IPS-18c (cell line): Measurements from ENCODE around the gene KRT82.
"Not testable (repeated sequence)": the region's sequence is repeated elsewhere in the genome, so short reads cannot be mapped to it uniquely, and the experiment has no call there.

Experiments
- H3K4me3 ChIP-seq: 2 replicates; pipeline ENCODE4 v1.7.0; 2013; ENCODE audit warnings: low read depth, mild to moderate bottlenecking, low read length, moderate library complexity; ENCODE audit not compliant: insufficient read depth
- H3K9me3 ChIP-seq: one replicate; pipeline ENCODE4 v1.6.1; 2013; ENCODE audit warnings: mild to moderate bottlenecking, low read length, moderate library complexity; ENCODE audit not compliant: control insufficient read depth, insufficient read depth

The KRT82 gene

DNA sequence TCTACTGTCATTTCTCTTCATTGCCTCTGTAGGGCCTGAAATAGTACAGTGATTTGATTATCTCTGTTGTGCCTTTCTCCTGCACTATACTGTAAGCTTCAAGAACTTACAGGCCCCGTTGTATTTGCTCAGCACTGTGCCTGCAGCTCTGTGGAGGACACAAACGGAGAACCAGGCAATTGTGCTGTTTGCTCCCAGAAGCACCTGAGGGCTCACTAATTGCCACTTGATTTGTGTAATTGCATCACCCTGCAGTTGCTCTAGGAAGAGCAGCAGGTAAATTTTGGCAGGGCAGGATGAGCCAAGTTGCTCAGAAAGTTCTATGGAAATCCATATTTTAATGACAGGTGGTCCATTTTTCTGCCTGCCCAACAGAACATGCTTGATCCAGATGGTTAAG lies 11.6 kb upstream of the KRT82 start:
- Histone ChIP-seq H3K4me3 (no peak overlapping the region), H3K9me3 (no peaks in the 10 kb centered on the region)

DNA sequence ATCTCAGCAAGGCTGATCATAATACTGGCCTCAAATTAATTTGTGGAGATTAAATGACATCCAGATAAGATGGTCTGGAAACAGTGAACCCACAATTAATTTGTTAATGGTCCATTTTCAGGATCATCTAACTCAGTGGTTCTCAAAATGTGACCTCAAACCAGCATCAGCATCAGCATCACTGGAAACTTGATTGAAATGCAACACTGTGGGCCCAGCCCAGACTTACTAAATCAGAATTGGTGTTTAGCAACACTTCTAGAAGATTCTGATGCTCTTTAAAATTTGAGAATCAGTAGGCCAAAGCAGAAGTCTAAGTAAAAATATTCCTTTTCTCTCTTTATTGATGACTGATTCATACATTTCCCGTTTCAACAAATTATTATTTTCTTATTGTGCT lies 10.7 kb upstream of the KRT82 start:
- H3K9me3 ChIP-seq, result no peaks in the 10 kb centered on the region
- H3K4me3 ChIP-seq, result no peak overlapping the region

DNA sequence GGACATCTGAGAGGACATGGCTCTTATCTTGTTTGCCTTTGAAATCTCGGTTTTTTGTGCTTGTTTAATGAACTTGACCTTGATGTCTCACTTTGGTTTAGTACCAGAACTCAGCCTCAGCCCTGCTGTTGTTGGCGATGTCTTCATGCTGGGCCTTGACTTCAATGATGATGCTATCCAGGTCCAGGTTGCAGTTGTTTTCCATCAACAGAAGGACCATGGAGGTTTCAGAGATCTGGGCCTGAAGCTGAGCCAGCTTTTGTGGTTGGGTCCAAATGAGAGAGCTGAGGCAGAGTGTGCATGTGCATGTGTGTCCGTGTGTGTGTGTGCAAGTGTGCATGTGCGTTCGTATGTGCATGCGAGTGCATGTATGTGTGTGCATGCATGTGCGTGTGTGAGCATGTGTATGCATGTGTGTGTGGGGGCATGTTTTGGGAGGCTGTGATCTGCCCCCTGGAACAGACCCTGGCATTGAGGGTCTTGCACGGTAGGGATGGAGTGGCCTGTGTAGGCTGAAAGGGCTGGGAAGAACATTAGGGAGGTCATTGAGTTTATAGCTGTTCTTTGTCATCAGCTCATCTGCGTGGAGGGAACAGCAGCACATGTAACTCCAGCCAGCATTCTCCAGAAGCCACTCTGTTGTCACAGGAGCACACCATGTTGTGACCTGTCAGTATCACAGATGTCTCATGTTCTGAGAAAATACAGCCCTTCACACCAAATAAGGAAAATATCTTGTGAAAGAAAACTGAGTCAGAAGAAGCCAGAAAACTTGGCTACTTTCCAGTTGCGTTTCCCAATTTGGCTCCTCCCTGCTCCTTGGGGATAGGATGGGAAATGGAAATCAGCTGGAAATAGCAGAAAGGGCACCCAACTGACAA lies 10.0 kb upstream of the KRT82 start:
- H3K4me3 ChIP-seq, result no peak overlapping the region
- H3K9me3 ChIP-seq, result no peaks in the 10 kb centered on the region

DNA sequence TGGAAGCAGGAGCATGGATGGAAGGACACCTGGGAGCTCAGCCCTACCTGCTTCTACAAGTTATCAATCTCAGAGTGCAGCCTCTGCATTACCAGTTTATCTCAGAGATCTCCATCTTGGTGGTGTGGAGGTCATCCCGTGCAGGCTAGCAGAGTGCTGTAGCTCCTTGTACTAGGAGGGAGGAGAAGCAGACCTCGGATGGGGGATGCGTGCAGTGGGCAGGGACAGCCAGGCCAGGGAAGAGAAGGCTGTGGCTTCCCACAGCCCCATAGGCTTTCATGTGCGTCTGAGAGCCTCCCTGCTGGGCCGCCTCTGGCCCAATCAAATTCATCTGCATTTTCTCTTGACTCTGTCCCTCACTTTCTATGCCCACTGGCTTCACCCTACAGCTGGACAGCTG lies 8.8 kb upstream of the KRT82 start:
- H3K4me3 ChIP-seq, result no peak overlapping the region
- no peaks in the 10 kb centered on the region for H3K9me3 ChIP-seq

DNA sequence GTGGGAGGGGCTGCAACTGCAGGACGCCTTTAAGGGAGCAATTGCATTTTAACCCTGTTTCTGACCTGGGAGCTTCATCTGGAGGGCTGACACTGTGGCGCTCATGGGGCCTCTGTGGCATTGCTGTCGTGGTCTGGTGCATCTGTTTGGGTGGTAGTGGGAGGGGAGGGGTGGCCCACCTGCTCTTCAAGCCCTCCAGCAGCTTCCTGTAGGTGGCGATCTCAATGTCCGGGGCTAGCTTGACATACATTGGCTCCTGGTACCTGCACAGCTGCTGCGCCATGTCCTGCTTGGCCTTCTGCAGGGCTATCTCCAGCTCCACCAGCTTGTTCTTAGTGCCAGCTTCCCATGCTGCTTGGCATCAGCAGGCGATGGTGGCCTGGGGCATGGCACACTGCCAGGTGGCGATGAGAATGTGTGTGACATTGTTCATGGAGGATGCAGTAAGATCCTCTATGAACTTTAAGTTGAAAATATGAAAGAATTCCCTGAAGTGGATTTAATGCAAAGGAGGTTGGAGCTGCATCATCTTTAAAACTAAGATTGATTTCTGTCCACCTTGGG lies 7.7 kb upstream of the KRT82 start:
- H3K4me3 ChIP-seq, result no peak overlapping the region
- no peaks in the 10 kb centered on the region for H3K9me3 ChIP-seq

DNA sequence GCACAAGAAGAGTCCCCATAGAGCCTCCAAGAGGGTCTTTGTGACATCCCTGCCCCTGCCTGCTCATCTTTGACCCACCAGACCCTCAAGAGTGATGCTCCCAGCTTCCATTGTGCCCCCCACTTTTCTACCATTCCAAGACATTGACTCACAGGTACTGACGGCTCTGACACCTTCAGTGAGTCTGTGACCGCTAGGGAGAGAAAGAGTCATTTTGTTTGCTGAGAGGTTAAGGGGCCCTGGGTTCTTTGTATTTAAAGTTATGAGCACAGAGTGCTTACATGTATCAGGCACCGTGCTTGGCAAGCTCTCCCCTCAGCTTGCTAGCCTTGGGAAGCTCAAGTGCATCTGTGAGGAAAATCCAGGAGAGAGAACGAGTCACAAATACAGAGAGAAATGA lies 7.1 kb upstream of the KRT82 start:
- no peak overlapping the region for H3K4me3 ChIP-seq
- peaks cover 3% of the 10 kb centered on the region for H3K9me3 ChIP-seq

DNA sequence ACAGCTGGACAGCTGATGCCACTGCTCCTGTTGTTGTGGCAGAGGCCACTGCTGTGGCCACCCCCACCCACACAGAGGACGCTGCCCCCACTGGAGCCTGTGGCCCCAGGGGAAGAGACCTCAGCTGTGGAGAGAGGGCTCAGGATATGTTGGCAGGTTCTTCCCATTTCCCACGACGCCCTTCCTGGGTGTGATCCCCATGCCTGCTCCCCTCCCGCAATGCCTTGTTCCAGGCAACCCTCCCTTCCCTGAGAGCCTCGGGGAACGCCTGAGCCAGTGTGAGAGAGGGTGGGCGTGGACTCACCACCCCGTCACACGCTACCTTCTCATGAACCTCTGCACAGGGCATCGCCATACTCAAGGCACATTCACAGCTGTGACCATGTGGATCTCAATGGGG lies 5.7 kb upstream of the KRT82 start:
- H3K4me3 ChIP-seq, result no peak overlapping the region
- H3K9me3 ChIP-seq, result peaks cover 3% of the 10 kb centered on the region

DNA sequence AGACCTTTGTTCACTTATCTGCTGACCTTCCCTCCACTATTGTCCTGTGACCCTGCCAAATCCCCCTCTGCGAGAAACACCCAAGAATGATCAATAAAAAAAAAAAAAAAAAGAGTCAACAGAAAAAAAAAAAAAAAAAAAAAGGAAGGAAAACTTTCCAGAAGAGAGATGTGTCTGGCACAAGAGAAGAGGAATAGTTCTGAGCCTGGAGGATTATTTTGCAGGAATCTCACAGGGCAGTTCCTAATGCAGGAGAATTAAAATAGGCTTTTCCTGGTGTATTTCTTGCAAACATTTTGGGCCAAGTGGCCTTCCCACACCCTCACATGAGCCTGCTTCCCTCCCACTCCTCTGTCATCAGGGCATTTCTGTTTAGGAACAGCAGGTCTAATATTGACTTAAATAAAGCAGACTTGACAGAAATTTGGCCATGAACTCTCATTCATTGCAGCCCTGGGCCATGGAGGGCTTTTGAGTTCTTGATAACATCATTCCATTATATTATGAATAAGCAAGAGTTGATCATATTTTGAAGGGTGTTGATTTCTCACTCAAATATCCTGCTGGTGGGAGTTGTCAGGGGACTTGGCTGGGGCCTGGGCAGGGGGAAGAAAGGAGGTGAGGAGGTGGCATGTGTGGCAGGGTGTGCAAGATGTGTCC lies 4.6 kb upstream of the KRT82 start:
- H3K4me3 ChIP-seq, H3K9me3 ChIP-seq: not testable (repeated sequence)

DNA sequence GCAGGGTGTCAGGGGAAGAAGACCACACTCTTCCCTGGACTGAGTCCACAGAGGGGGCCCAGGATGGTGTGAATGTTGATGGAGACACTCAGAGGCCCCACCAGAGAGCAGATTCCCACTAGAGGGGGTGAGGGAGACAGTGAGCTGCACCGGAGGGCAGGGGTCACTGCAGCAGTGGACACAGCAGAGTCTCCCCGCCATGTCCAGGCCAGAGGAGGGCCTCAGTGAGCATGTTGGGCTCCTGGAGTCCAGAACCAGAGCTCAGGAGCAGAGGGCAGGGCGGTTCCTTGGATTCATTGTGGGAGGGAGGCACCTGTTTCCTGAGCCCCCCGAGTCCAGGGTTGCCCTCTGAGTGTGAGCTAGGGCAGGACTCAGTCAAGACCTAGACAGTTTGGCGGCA lies 1.8 kb upstream of the KRT82 start:
- no peak overlapping the region for H3K4me3 ChIP-seq
- peaks cover 3% of the 10 kb centered on the region for H3K9me3 ChIP-seq

DNA sequence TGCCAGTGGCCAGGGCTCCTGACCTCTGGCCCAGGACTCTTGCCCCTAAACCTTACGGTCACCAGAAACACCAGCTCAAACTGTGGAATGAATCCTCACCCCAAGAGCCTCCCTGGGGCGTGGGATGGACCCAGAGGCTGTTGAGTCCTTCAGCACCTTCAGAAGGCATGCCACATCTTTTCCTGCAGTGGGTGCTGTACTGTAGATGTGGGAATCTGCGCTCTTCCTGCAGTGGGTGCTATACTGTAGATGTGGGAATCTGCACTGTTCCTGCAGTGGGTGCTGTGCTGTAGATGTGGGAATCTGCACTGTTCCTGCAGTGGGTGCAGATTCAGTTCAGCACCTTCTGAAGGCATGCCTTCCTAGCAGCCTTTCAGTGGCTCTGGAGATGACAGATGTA lies 1.2 kb downstream of the KRT82 start:
- Histone ChIP-seq H3K4me3 (no peak overlapping the region), H3K9me3 (peaks cover 3% of the 10 kb centered on the region)

DNA sequence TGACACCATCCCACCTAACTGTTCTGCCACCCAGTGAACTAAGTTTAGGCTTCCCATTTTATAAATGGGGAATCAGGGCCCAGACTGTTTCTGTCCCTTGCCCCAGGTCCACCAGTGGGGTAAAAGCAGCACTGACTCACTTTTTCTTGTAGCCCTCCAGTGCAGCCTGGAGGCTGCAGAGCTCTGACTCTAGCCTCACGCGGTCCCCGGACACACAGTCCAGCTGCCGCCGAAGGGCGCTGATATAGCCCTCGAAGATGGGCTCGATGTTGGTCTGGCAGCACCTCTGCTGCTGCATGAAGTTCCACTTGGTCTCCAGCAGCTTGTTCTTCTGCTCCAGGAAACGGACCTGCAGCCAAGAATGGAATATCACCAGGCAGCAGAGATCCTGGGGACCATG lies 2.6 kb downstream of the KRT82 start:
- Histone ChIP-seq H3K4me3 (no peak overlapping the region), H3K9me3 (peaks cover 3% of the 10 kb centered on the region)

DNA sequence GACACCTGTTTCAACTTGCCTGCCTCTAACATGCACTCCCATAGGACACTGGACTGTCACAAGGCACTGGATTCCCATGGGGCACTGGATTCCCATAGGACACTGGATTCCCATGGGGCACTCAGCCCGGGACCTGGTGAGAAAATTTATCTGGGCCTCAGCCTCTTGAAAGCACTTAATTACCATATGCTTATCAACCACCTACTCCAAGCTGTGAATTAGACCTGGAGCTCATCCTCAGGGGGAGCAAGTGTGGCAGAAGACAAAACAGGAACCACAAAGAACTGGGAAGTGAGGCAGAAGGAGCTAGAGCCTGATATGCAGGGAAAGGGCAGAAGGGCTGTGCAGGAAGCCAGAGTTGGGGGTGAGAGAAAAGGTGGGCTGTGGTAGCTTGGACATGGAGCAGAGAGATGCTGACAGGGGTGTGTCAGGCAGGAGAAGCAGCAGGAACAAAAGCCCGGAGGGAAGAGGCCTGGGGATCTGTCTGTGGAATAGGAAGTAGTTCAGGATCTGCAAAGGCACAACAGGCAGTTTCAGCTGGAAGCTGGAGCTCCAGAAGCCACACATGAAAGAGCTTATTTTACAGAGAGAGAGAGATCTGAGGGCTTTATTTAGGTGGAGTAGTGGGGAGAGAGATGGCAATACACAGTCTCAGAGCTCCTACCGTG lies 3.1 kb downstream of the KRT82 start:
- Histone ChIP-seq H3K4me3 (no peak overlapping the region), H3K9me3 (no peaks in the 10 kb centered on the region)

DNA sequence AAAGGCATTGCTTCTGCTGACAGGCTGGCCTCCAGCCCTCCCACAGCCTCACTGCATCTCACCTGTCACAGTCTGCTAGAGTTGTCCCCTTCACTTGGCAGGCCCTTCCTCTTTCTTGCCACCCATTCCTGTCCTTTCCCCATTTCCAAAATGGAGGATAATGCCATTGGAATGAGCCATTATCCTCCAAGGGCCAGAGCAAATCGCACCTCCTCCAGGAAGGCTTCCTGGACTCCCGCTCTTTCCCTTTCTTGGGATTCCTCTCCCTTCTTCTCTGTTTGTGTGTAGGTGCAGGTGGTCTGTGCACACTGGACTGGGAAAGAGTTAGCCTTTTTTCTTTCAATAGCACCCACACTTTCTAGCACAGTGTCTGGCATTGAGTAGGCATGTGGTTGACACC lies 3.8 kb downstream of the KRT82 start:
- no peak overlapping the region for H3K4me3 ChIP-seq
- no peaks in the 10 kb centered on the region for H3K9me3 ChIP-seq

DNA sequence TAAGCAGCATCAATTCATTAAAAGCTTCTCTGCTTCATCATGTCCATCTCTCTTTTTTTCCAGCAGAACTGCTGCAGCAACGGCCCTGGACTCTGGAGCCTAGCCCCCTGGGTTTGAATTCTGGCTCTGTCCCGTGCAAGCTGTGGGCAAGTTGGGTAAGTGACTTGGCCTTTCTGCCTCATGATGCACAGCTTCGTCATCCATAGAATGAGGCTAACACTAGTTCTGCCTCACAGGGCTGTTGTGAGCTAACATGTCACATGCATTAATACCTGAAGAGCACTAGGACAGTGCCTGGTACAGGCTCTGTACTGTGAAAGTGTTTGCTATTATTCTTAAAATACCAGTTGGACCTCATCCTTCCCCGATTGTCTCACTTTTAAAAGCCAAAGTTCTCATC lies 4.2 kb downstream of the KRT82 start:
- Histone ChIP-seq H3K4me3 (no peak overlapping the region), H3K9me3 (no peaks in the 10 kb centered on the region)

DNA sequence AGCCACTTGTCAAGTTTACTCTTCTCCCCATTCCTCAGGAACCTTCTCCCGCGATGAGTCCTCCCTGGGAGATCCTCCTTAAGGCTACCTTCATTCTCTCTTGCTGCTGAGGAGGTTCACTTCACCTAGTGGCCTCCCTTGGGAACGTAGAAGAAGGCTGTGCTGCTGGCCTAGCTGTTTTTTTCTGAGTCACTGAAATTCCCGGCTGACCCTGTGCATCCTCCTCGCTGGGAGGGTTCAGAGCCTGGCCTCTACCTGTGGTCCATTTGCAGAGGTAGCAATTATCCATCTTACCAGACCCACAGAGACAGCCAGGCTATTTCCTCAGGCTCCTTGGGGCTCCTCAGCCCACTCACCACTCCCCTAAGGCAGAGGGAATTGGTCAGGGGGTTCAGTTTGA lies 4.6 kb downstream of the KRT82 start:
- Histone ChIP-seq H3K9me3 (no peaks in the 10 kb centered on the region), H3K4me3 (no peak overlapping the region)

DNA sequence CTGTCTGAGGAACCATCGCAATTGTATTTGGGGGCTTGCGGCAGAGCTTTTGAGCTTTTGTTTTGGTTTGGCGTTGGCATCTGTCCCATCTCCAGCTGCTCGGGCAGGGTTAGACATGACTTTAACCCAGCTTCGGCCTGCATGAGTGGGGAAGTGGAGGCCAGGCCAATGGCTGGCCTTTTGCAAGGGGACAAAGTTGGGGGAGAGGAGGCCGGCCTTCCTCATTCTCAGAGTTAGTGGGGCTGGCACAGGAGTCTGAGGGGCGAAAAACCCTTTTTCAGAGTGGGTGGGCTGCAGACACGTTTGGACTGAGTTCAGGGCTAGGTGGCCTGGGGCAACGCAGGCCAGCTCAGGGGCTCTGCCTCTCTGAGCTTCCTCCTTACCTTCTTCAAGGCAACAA lies 5.2 kb downstream of the KRT82 start:
- H3K9me3 ChIP-seq, result no peaks in the 10 kb centered on the region
- H3K4me3 ChIP-seq, result no peak overlapping the region

DNA sequence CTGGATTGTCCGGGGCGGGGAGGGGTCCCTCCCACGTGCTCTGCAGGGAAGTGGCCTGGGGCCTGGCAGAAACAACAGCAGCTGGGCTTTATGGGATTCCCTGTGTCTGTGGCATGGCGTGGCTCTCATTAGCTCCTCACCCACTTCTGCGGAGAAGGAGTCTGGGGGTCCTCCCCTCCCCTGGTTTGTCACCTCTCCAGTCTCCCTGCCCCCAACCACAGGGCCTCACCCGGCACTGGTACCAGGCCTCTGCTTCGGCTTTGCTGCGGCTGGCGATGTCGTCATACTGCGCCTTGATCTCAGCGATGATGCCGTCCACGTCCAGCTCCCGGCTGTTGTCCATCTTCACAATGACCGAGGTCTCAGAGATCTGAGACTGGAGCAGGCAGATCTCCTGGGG lies 6.4 kb downstream of the KRT82 start:
- Histone ChIP-seq H3K4me3 (no peak overlapping the region), H3K9me3 (no peaks in the 10 kb centered on the region)

DNA sequence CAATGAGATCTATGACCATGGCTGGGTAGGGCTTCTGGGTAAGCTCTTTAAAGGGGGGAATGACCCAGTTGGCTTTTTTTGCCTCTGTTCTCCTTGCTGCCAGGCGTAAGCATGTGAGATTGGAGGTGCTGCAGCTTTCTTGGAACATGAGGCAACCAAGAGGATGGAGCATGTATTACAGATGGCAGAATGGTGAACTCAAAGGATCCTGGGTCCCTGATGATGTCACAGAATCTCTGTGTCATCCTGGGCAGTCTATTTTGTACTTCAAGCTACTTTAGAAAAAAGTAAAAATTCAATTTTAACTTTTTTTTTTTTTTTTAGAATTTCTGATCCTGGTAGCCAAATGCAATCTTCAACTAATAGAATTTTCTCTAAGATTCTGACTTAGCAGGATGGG lies 8.0 kb downstream of the KRT82 start:
- no peaks in the 10 kb centered on the region for H3K9me3 ChIP-seq
- H3K4me3 ChIP-seq, result no peak overlapping the region
